GM23248 (cell line): Measurements from ENCODE around the gene STAT4.

Experiments used
- EZH2 ChIP-seq: fragments of 200-600 bp; sonication (generic); IDR thresholded peaks from 2 replicates; pipeline ENCODE4 v1.6.1; 2018; ENCODE audit warnings: antibody characterized with exemption, mild to moderate bottlenecking; ENCODE audit not compliant: insufficient read depth, poor library complexity, severe bottlenecking
- EZH2phosphoT487 ChIP-seq: fragments of 200-600 bp; sonication (generic); IDR thresholded peaks from 2 replicates; pipeline ENCODE4 v1.6.1; 2018; ENCODE audit warnings: antibody characterized with exemption, moderate library complexity, mild to moderate bottlenecking, low read depth; ENCODE audit not compliant: insufficient read depth

- TF ChIP-seq EZH2 (no peak), EZH2phosphoT487 (no peak)
Observed at GRCh38 chr2:190981333-190981732, 169.5 kb downstream of the STAT4 start.
